Hepatocyte (in vitro differentiated cells): ENCODE data around the gene PITHD1. TPM values are rescaled to one million over a fixed set of nuclear protein-coding genes. Genes with fewer than 3 reads are reported as not detected.

Source experiments
- DNase-seq: peaks from one replicate; pipeline ENCODE4 v3.0.0-alpha.2; 2016; ENCODE audit warnings: low spot score
- H2AFZ ChIP-seq: fragments of 200-600 bp; sonication (generic); 2 replicates; pipeline ENCODE4 v1.6.0; 2016; ENCODE audit warnings: antibody characterized with exemption, mild to moderate bottlenecking
- H3K27ac ChIP-seq: fragments of 200-600 bp; sonication (generic); 2 replicates; pipeline ENCODE4 v1.5.1; 2016; ENCODE audit warnings: mild to moderate bottlenecking
- H3K27me3 ChIP-seq: fragments of 200-600 bp; sonication (generic); 2 replicates; pipeline ENCODE4 v1.6.1; 2016
- H3K36me3 ChIP-seq: fragments of 200-600 bp; sonication (generic); replicated peaks from 2 replicates; pipeline ENCODE4 v1.5.1; 2016; ENCODE audit warnings: low read depth; ENCODE audit not compliant: insufficient read depth
- H3K4me1 ChIP-seq: fragments of 200-600 bp; sonication (generic); 2 replicates; pipeline ENCODE4 v1.5.1; 2016; ENCODE audit warnings: mild to moderate bottlenecking, moderate library complexity; ENCODE audit not compliant: insufficient read depth
- H3K4me2 ChIP-seq: fragments of 200-600 bp; sonication (generic); 2 replicates; pipeline ENCODE4 v1.6.0; 2016
- H3K4me3 ChIP-seq: fragments of 200-600 bp; sonication (generic); 2 replicates; pipeline ENCODE4 v1.5.1; 2016; ENCODE audit warnings: mild to moderate bottlenecking
- H3K79me2 ChIP-seq: fragments of 200-600 bp; sonication (generic); 2 replicates; pipeline ENCODE4 v1.6.0; 2017; ENCODE audit warnings: mild to moderate bottlenecking
- H3K9me2 ChIP-seq: fragments of 200-600 bp; sonication (generic); replicated peaks from 2 replicates; pipeline ENCODE4 v1.6.0; 2017; ENCODE audit warnings: mild to moderate bottlenecking; ENCODE audit not compliant: insufficient read depth
- H3K9me3 ChIP-seq: fragments of 200-600 bp; sonication (generic); 2 replicates; pipeline ENCODE4 v1.5.1; 2016; ENCODE audit warnings: low read depth, mild to moderate bottlenecking
- H4K20me1 ChIP-seq: fragments of 200-600 bp; sonication (generic); 2 replicates; pipeline ENCODE4 v1.6.0; 2016; ENCODE audit warnings: mild to moderate bottlenecking; ENCODE audit not compliant: insufficient read depth, poor library complexity, severe bottlenecking
- CTCF ChIP-seq: fragments of 200-600 bp; sonication (generic); IDR thresholded peaks from 2 replicates; pipeline ENCODE4 v1.5.1; 2016; ENCODE audit warnings: antibody characterized with exemption, mild to moderate bottlenecking; ENCODE audit not compliant: poor library complexity
- EZH2 ChIP-seq: fragments of 200-600 bp; sonication (generic); IDR thresholded peaks from 2 replicates; pipeline ENCODE4 v1.6.1; 2016; ENCODE audit warnings: antibody characterized with exemption, mild to moderate bottlenecking, borderline replicate concordance
- EZH2phosphoT487 ChIP-seq: fragments of 200-600 bp; sonication (generic); IDR thresholded peaks from one replicate; pipeline ENCODE4 v1.6.1; 2018; ENCODE audit warnings: antibody characterized with exemption, mild to moderate bottlenecking, low read depth, moderate library complexity; ENCODE audit not compliant: unreplicated experiment, severe bottlenecking
- WGBS: methylation state at CpG from one replicate; pipeline ENCODE4 v1.1.6; 2016; ENCODE audit warnings: low lambda C conversion rate; ENCODE audit errors: missing lambda C conversion rate; 5-methylcytosine and 5-hydroxymethylcytosine counted together
- polyA plus RNA-seq: library from polyadenylated mRNA; unstranded; fragments of >200 nt; fragmentation: Nextera tagmentation; extraction: Ambion mirVana; gene quantifications from 2 replicates; pipeline ENCODE4 v1.2.1, GENCODE V29; 2016
- total RNA-seq: library from RNA; depleted of rRNA; stranded (reverse); fragments of >200 nt; gene quantifications from 2 replicates; pipeline ENCODE4 v1.2.3, GENCODE V29; 2014

PITHD1 gene
- total and polyA plus RNA-seq, 2 experiments from 2014 or later: 29.3 to 49.4 TPM

DNA sequence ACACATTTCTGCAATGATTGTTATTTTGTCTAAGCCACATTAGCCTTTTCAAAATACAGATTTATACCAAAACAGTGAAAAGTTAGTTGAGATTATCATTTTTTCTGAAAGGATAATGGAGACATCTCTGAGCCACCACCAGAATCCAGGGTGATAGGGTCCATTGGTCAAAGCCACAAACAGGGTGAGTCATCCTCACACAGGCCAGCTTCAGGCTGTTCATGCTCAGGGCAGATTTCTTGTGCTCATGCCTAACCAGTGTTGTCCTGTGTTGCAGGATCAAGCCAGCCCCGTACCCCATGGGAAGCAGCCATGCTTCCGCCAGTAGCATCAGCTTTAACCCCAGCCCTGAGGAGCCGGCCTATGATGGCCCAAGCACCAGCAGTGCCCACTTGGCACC lies 21.5 kb upstream of the PITHD1 start:
- peaks cover 7% of the 10 kb centered on the region for H4K20me1 ChIP-seq
- H3K4me3 ChIP-seq: no peak overlapping the region
- no peaks in the 10 kb centered on the region for H3K36me3 ChIP-seq
- H3K9me2 ChIP-seq: no peaks in the 10 kb centered on the region
- H3K27me3 ChIP-seq: no peaks in the 10 kb centered on the region
- H2AFZ ChIP-seq: no peak overlapping the region
- no peak for TF ChIP-seq CTCF
- no peaks in the 10 kb centered on the region for H3K9me3 ChIP-seq
- no peak overlapping the region for H3K27ac ChIP-seq
- DNase-seq: no peak
- 96% methylated on average over 3 of the region's 3 CpGs for WGBS
- peaks cover 14% of the 10 kb centered on the region for H3K79me2 ChIP-seq
- H3K4me2 ChIP-seq: no peak overlapping the region
- H3K4me1 ChIP-seq: no peaks in the 10 kb centered on the region

GRCh38 chr1:23757812-23758211 lies 20.4 kb upstream of the PITHD1 start:
- 88% methylated on average over 1 of the region's 1 CpG for WGBS
- no peaks in the 10 kb centered on the region for H3K9me3 ChIP-seq

DNA sequence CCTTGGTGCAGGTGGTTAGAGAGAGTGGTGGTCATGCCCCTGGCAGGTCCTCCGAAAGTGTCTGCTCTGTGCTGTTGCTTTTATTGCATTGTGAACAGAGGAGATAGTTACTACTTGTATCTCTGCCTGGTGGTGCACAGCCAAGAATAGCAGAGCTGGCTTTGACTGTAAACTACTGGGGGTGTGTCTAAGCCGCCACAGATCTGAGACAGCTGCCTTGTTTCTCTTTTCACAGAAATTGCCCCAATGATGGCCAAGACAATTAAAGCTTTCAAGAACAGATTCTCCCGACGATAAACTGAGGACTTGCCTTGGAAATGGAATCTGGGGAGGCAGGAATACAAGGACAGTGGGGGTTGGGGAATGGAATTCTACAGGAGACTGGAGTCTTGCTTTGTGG lies 18.9 kb upstream of the PITHD1 start:
- Histone ChIP-seq H3K9me3 (no peaks in the 10 kb centered on the region), H3K4me1 (no peaks in the 10 kb centered on the region), H3K79me2 (peaks cover 7% of the 10 kb centered on the region), H2AFZ (no peak overlapping the region), H4K20me1 (peaks cover 3% of the 10 kb centered on the region), H3K9me2 (no peaks in the 10 kb centered on the region), H3K36me3 (no peaks in the 10 kb centered on the region), H3K4me3 (no peak overlapping the region), H3K4me2 (no peak overlapping the region), H3K27ac (no peak overlapping the region), H3K27me3 (no peaks in the 10 kb centered on the region)
- 70% methylated on average over 4 of the region's 4 CpGs for WGBS
- no peak for DNase-seq
- TF ChIP-seq CTCF (no peak), EZH2 (no peak), EZH2phosphoT487 (no peak)

More at GRCh38 chr1:23757812-23758211, 20.4 kb upstream of the PITHD1 start:
- TF ChIP-seq CTCF (no peak), EZH2phosphoT487 (no peak), EZH2 (no peak)
- DNase-seq: no peak
- Histone ChIP-seq H3K36me3 (no peaks in the 10 kb centered on the region), H3K27me3 (no peaks in the 10 kb centered on the region), H2AFZ (no peak overlapping the region), H3K9me2 (no peaks in the 10 kb centered on the region), H3K4me1 (no peaks in the 10 kb centered on the region), H3K27ac (no peak overlapping the region), H3K4me3 (no peak overlapping the region), H3K79me2 (peaks cover 7% of the 10 kb centered on the region), H4K20me1 (peaks cover 3% of the 10 kb centered on the region), H3K4me2 (no peak overlapping the region)

DNA sequence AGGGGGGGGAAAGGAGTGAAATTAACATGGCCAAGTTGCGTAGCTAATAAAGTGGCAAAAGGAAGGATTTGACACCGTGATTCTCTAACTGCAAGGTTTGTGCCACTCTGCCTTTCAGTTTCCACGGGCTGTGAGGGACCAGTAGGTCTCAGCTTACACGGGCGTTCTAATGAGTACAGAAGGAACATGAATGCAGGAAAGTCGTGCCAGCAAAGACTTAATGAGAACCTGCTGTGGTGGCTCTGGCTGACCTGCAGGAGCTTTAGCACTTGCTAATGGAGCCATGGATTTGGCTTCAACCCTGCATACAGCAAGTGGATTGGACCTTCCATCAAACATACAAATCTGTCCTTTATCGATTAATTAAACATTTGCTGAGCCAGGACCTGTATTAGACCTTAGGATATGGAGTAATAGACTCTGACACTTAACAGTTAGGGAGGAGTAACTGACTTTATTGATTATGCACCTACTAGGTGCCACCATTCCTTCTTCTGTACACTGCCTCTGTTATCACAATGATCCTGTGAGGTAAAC lies 15.1 kb upstream of the PITHD1 start:
- TF ChIP-seq EZH2phosphoT487 (no peak), CTCF (no peak), EZH2 (no peak)
- H2AFZ ChIP-seq: no peak overlapping the region
- H3K36me3 ChIP-seq: no peaks in the 10 kb centered on the region
- no peaks in the 10 kb centered on the region for H3K9me3 ChIP-seq
- H3K27me3 ChIP-seq: no peaks in the 10 kb centered on the region
- DNase-seq: no peak
- H4K20me1 ChIP-seq: no peaks in the 10 kb centered on the region
- H3K4me3 ChIP-seq: no peak overlapping the region
- WGBS: 72% methylated on average over 7 of the region's 7 CpGs
- H3K79me2 ChIP-seq: peaks cover 4% of the 10 kb centered on the region
- no peaks in the 10 kb centered on the region for H3K4me1 ChIP-seq
- no peak overlapping the region for H3K4me2 ChIP-seq
- H3K27ac ChIP-seq: no peak overlapping the region
- H3K9me2 ChIP-seq: no peaks in the 10 kb centered on the region
